GM12872 (cell line): ENCODE measurements around the gene CDH24.

Experiments
- TF ChIP-seq, protein P1 (sequence below): IDR thresholded peaks from 3 replicates; pipeline ENCODE4 v1.5.1; 2011; ENCODE audit warnings: low read depth, mild to moderate bottlenecking, low read length, moderate library complexity; ENCODE audit not compliant: insufficient read depth

CDH24 gene

DNA sequence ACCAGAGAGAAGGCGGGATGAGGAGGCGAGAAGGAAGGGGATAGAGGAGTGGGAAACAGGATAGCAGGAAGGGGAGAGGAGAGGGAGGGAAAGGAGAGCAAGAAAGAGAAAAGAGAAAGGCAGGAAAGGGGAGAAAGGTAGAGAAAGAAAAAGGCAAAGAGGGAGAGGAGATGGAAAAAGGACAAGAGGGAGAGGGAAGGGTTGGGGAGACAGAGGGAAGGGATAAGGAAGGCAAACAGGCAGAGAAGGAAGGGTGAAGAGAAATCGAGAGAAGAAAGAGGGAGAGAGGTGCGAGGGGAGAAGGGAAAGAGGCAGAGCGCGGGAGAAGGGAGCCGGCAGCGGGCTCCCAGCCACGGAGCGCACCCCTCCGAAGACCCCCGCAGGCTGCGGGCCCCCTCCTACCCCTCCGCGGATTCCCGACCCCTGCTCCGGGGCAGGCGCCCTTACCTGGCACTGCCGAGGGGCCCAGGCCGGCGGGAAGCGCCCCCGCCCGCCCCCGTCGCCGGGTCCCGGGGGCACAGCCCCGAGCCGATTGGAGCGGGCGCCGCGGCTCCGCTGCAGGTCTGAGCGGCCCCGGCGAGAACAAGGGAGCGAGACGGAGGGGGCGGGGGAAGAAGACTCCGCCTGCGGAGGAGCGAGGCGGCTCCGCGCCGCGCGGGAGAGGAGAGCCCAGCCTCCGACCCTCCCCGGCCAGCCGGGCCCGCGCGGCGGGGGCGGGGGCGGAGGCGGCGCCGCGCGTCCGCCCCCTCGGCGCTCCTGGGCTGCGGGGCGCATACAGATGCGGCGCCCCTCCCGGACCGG, at the start of gene CDH24:
CDH24 (minus strand) TSS at position 565 of the 801 bp plus-strand sequence. CDS start 1,787 bp downstream, outside the sequence.
- TF ChIP-seq, protein P1, sequence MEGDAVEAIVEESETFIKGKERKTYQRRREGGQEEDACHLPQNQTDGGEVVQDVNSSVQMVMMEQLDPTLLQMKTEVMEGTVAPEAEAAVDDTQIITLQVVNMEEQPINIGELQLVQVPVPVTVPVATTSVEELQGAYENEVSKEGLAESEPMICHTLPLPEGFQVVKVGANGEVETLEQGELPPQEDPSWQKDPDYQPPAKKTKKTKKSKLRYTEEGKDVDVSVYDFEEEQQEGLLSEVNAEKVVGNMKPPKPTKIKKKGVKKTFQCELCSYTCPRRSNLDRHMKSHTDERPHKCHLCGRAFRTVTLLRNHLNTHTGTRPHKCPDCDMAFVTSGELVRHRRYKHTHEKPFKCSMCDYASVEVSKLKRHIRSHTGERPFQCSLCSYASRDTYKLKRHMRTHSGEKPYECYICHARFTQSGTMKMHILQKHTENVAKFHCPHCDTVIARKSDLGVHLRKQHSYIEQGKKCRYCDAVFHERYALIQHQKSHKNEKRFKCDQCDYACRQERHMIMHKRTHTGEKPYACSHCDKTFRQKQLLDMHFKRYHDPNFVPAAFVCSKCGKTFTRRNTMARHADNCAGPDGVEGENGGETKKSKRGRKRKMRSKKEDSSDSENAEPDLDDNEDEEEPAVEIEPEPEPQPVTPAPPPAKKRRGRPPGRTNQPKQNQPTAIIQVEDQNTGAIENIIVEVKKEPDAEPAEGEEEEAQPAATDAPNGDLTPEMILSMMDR = no peak

- TF ChIP-seq, protein P1 = no peak
These were observed 49.4 kb upstream of the CDH24 start for GRCh38 chr14:23106747-23107045.

DNA sequence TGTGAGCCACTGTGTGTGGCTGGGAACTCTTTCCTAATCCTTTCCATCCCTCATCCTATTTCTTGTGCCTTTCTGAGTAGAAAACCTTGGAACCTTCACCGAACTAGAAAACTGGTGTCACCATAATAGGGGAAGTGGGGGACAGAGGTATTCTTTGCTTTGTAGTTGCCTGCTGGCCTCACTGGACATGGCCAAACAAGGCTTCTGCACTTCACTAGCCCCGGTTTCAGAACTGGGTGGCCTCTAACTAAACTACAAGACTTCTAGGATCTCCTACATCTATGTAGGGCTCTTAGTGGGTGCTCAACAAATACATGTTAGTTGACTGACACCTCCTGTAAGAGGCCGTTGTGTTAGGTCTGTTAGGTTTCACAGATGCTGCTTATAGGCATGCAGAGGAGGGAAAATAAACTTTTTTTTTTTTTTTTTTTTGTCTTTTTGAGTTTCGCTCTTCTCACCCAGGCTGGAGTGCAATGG, 48.1 kb upstream of the CDH24 start:
- TF ChIP-seq, protein P1 = no peak

DNA sequence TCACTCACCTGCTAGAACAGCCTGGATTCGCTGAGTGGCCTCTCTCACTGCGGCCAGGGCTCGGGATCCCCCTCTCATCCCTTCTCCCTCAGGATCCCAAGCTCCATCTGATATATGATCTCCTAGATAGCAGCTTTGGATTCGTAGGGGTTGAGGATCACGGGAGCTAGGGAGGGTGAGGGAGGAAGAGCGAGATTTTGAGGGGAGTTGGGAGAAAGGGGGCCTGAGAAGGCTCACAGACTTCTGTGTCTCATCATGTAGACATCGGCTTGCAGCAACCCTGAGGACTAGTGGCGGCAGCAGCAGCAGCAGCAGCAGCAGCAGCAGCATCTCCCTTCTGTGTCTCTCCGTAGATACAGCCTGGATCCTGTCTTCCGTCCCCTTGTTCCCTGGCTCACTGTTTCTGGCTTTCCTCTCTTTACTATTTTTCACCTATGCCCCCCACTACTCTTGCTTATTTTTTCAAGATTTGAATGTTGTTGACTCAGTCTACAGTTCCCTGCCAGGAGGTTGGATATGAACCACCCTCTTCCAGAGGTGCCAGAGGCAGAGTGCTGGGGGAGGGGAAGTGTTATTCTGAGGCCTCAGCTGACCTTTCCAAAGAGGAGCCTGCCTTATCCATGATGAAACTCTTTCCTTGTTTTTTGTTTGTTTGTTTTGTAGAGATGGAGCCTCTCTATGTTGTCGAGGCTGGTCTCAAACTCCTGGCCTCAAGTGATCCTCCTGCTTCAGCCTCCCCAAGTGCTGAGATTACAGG, 47.4 kb upstream of the CDH24 start, which contains the start of gene CIROP:
CIROP (minus strand) TSS at position 399 of the 757 bp plus-strand sequence; CDS start at position 330, 69 bp downstream.
- TF ChIP-seq, protein P1 = no peak

- TF ChIP-seq, protein P1 = no peak
These were observed 46.8 kb upstream of the CDH24 start for GRCh38 chr14:23104070-23104590.

DNA sequence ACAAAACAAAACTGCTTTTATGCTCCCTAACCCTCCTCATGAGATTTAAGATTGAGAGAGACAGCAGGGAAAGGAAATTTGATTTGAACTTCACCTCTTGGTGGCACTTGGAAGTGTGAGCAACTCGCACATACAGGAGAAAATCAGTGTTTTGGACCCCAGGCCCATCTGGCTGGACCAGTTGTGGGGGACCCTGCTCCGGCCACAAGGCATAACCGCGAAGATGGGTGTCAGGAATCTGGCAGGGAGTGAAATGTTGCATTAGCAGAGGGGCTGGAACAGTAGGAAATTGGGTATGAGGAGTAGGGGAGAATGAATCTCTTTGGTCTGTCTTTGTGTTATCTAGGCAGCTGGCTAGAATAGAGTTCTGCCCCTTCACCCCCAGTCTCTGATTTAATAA, 46.3 kb upstream of the CDH24 start:
- TF ChIP-seq, protein P1 = no peak

- TF ChIP-seq, protein P1 = no peak
These were observed 45.5 kb upstream of the CDH24 start for GRCh38 chr14:23102801-23103200.
